Measurements from ENCODE around the gene SIK3. TPM values are rescaled to one million over a fixed set of nuclear protein-coding genes. Genes with fewer than 3 reads are reported as not detected.

The SIK3 gene
- total and polyA plus RNA-seq, 2 experiments from 2014 or later, result 6.1 to 33.9 TPM

GRCh38 chr11:117081908-117082307 lies 16.3 kb downstream of the SIK3 start:
- no peaks in the 10 kb centered on the region for H3F3A ChIP-seq (replicated peaks; ENCODE audit: low read depth)

DNA sequence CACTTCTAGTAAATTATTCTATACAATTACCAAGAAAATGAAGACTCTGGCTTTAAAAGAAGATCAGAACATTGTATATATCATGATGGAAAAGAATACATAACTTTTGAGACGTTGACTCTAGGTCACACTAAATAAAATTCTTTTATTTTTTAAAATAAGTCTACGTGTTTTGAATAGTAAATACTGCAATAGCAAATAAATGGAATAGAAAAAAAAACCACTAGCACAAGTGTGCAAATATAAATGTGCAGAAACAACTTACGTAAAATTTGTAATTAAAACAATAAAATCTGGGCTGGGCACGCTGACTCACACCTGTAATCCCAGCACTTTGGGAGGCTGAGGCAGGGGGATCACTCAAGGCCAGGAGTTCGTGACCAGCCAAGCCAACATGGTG lies 17.9 kb downstream of the SIK3 start:
- TF ChIP-seq ZNF114 (CRISPR knock-in tag; IDR thresholded peaks at IDR 0.05) (no peak), ZNF331 (CRISPR knock-in tag; IDR thresholded peaks at IDR 0.05; ENCODE audit: low read depth) (no peak), POLR2AphosphoS5 (IDR thresholded peaks at IDR 0.05; ENCODE audit: low read depth) (no peak), STAT1 (IDR thresholded peaks at IDR 0.05; ENCODE audit: unreplicated experiment) (no peak), NANOG (IDR thresholded peaks at IDR 0.05; ENCODE audit: borderline replicate concordance) (no peak)
- TF ChIP-seq, protein P1, sequence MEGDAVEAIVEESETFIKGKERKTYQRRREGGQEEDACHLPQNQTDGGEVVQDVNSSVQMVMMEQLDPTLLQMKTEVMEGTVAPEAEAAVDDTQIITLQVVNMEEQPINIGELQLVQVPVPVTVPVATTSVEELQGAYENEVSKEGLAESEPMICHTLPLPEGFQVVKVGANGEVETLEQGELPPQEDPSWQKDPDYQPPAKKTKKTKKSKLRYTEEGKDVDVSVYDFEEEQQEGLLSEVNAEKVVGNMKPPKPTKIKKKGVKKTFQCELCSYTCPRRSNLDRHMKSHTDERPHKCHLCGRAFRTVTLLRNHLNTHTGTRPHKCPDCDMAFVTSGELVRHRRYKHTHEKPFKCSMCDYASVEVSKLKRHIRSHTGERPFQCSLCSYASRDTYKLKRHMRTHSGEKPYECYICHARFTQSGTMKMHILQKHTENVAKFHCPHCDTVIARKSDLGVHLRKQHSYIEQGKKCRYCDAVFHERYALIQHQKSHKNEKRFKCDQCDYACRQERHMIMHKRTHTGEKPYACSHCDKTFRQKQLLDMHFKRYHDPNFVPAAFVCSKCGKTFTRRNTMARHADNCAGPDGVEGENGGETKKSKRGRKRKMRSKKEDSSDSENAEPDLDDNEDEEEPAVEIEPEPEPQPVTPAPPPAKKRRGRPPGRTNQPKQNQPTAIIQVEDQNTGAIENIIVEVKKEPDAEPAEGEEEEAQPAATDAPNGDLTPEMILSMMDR (conservative IDR thresholded peaks at IDR 0.05; ENCODE audit: low read depth in 2 of 2), result no peak
- TF ChIP-seq, protein P2, sequence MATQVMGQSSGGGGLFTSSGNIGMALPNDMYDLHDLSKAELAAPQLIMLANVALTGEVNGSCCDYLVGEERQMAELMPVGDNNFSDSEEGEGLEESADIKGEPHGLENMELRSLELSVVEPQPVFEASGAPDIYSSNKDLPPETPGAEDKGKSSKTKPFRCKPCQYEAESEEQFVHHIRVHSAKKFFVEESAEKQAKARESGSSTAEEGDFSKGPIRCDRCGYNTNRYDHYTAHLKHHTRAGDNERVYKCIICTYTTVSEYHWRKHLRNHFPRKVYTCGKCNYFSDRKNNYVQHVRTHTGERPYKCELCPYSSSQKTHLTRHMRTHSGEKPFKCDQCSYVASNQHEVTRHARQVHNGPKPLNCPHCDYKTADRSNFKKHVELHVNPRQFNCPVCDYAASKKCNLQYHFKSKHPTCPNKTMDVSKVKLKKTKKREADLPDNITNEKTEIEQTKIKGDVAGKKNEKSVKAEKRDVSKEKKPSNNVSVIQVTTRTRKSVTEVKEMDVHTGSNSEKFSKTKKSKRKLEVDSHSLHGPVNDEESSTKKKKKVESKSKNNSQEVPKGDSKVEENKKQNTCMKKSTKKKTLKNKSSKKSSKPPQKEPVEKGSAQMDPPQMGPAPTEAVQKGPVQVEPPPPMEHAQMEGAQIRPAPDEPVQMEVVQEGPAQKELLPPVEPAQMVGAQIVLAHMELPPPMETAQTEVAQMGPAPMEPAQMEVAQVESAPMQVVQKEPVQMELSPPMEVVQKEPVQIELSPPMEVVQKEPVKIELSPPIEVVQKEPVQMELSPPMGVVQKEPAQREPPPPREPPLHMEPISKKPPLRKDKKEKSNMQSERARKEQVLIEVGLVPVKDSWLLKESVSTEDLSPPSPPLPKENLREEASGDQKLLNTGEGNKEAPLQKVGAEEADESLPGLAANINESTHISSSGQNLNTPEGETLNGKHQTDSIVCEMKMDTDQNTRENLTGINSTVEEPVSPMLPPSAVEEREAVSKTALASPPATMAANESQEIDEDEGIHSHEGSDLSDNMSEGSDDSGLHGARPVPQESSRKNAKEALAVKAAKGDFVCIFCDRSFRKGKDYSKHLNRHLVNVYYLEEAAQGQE (IDR thresholded peaks at IDR 0.05; ENCODE audit: unreplicated experiment), result no peak
- Mint-ChIP-seq H3K4me1 (peaks cover 48% of the 10 kb centered on the region), H3K27ac (no peak overlapping the region), H3K36me3 (ENCODE audit: low read depth) (no peaks in the 10 kb centered on the region; the same call in 2 of the 3 replicates), H3K27me3 (ENCODE audit: insufficient read depth, low read depth, poor library complexity) (no peaks in the 10 kb centered on the region), H3K9me3 (no peaks in the 10 kb centered on the region), H3K4me3 (no peak overlapping the region)
- H2AFZ ChIP-seq, result no peak overlapping the region
- no peak for ATAC-seq
- no peaks in the 10 kb centered on the region for H3K27me3 ChIP-seq (ENCODE audit: insufficient read depth)
- H4K20me1 ChIP-seq (replicated peaks; ENCODE audit: insufficient read depth), result peaks cover 16% of the 10 kb centered on the region; the same call in 1 of the 2 replicates
- peaks cover 99% of the 10 kb centered on the region for H3K79me2 ChIP-seq (replicated peaks; ENCODE audit: insufficient read depth)
- H3K27ac ChIP-seq (ENCODE audit: low read depth), result no peak overlapping the region
- H3K9me2 ChIP-seq (ENCODE audit: insufficient read depth), result no peaks in the 10 kb centered on the region
- no peak for DNase-seq (ENCODE audit: low spot score)
- H3K4me1 ChIP-seq (ENCODE audit: insufficient read depth), result peaks cover 29% of the 10 kb centered on the region
- no peak overlapping the region for H3K4me3 ChIP-seq
- no peaks in the 10 kb centered on the region for H3F3A ChIP-seq (replicated peaks; ENCODE audit: low read depth)
- H3K4me2 ChIP-seq, result no peak overlapping the region
- H3K36me3 ChIP-seq (ENCODE audit: insufficient read depth), result no peaks in the 10 kb centered on the region

More at GRCh38 chr11:117081908-117082307, 16.3 kb downstream of the SIK3 start:
- Histone ChIP-seq H3K79me2 (replicated peaks; ENCODE audit: insufficient read depth) (peaks cover 100% of the 10 kb centered on the region), H3K27me3 (ENCODE audit: insufficient read depth) (no peaks in the 10 kb centered on the region), H3K9me2 (ENCODE audit: insufficient read depth) (no peaks in the 10 kb centered on the region), H3K4me3 (no peak overlapping the region), H3K36me3 (ENCODE audit: insufficient read depth) (no peaks in the 10 kb centered on the region), H3K4me1 (ENCODE audit: insufficient read depth) (peaks cover 28% of the 10 kb centered on the region), H3K27ac (ENCODE audit: low read depth) (no peak overlapping the region), H2AFZ (no peak overlapping the region), H3K4me2 (no peak overlapping the region), H4K20me1 (replicated peaks; ENCODE audit: insufficient read depth) (peaks cover 13% of the 10 kb centered on the region; the same call in 1 of the 2 replicates)
- DNase-seq (ENCODE audit: low spot score), result no peak
- peaks cover 44% of the 10 kb centered on the region for H3K4me1 Mint-ChIP-seq
- ATAC-seq, result no peak
- H3K4me3 Mint-ChIP-seq, result no peak overlapping the region
- no peaks in the 10 kb centered on the region for H3K36me3 Mint-ChIP-seq (ENCODE audit: low read depth)
- TF ChIP-seq, protein P3, sequence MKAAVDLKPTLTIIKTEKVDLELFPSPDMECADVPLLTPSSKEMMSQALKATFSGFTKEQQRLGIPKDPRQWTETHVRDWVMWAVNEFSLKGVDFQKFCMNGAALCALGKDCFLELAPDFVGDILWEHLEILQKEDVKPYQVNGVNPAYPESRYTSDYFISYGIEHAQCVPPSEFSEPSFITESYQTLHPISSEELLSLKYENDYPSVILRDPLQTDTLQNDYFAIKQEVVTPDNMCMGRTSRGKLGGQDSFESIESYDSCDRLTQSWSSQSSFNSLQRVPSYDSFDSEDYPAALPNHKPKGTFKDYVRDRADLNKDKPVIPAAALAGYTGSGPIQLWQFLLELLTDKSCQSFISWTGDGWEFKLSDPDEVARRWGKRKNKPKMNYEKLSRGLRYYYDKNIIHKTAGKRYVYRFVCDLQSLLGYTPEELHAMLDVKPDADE (IDR thresholded peaks at IDR 0.05), result no peak
- TF ChIP-seq NANOG (IDR thresholded peaks at IDR 0.05; ENCODE audit: borderline replicate concordance), result no peak
- TF ChIP-seq, protein P1 (conservative IDR thresholded peaks at IDR 0.05; ENCODE audit: low read depth in 2 of 2), result 0 out of 4 replicates have a peak, but pooled peaks of 1 of the 2 experiments have one; percentile 13
- H3K27me3 Mint-ChIP-seq (ENCODE audit: insufficient read depth, low read depth, poor library complexity), result no peaks in the 10 kb centered on the region
- no peaks in the 10 kb centered on the region for H3K9me3 Mint-ChIP-seq
- peak overlapping the region; percentile 9; the same call in 1 of the 2 replicates for H3K27ac Mint-ChIP-seq

Measured in GM23338 (cell line).